HCT116 (cell line): Measurements from ENCODE around the gene EPHB2. TPM values are rescaled to one million over a fixed set of nuclear protein-coding genes. Genes with fewer than 3 reads are reported as not detected.

Experiments
- ATAC-seq: fragments of 200-7000 bp; cut with Tn5 transposase; 2 replicates; pipeline ENCODE4 v1.9.1; 2020; ENCODE audit warnings: mild to moderate bottlenecking, moderate library complexity
- BruUV-seq: library from RNA; stranded (reverse); fragments of 400-500 nt; replicated peaks from 2 replicates; lab custom pipeline; 2021; lab: Mats Ljungman, UMichigan
- CTCF ChIA-PET: fragments of 300-600 bp; sonication (Branson Sonifier 250); formaldehyde crosslinking; loops from one replicate; lab custom pipeline; 2021; ENCODE audit warnings: antibody characterized with exemption; lab: Charles Lee
- POLR2A ChIA-PET: fragments of 300-600, 350-600 bp; sonication (Branson Sonifier 250); formaldehyde crosslinking; loops from one replicate; lab custom pipeline; 2021; ENCODE audit warnings: antibody characterized with exemption; lab: Charles Lee
- RAD21 ChIA-PET, 2 experiments: fragments of 300-600 bp; sonication (Branson Sonifier 250); formaldehyde crosslinking; loops; one replicate each; lab custom pipeline; 2023; ENCODE audit warnings: low total read pairs in 2 of 2; ENCODE audit not compliant: uncharacterized antibody in 2 of 2, unreplicated experiment in 2 of 2, low non-redundant PET in 1 of 2; lab: Charles Lee
- DNase-seq: peaks from one replicate; pipeline ENCODE4 v3.0.0-alpha.2; 2010; ENCODE audit warnings: low read depth, low spot score
- H2AFZ ChIP-seq: fragments of 200-600 bp; shearing (Covaris generic), sonication (generic); 2 replicates; pipeline ENCODE4 v1.6.1; 2017; ENCODE audit warnings: low read depth, mixed run types, mixed read lengths, antibody characterized with exemption, low read length; ENCODE audit not compliant: poor library complexity, severe bottlenecking
- H3K27ac ChIP-seq: 2 replicates; pipeline ENCODE4 v1.5.1; 2012; ENCODE audit warnings: low read depth, low read length
- H3K27me3 ChIP-seq: fragments of 200-600 bp; sonication (generic); 2 replicates; pipeline ENCODE4 v1.6.1; 2016; ENCODE audit warnings: mixed run types, low read length, mixed read lengths; ENCODE audit not compliant: insufficient read depth
- H3K36me3 ChIP-seq, 2 experiments: fragments of 200-500 bp in 1 of 2; fragments of 200-600 bp in 1 of 2; sonication (Bioruptor generic) in 1 of 2; sonication (generic) in 1 of 2; 2 replicates each; pipeline versions ENCODE4 v1.5.1 to v1.6.1; 2014 to 2016; ENCODE audit warnings: low read length in 2 of 2, inconsistent platforms in 1 of 2, mixed read lengths in 1 of 2, mixed run types in 1 of 2; ENCODE audit not compliant: insufficient read depth in 2 of 2, control insufficient read depth in 1 of 2
- H3K4me1 ChIP-seq, 2 experiments: fragments of 200-600 bp in 1 of 2; sonication (generic) in 1 of 2; 2 replicates each; pipeline versions ENCODE4 v1.5.1 to v1.6.1; 2012 to 2017; ENCODE audit warnings: low read length in 2 of 2, inconsistent platforms in 1 of 2, mild to moderate bottlenecking in 1 of 2, mixed read lengths in 1 of 2, mixed run types in 1 of 2, moderate library complexity in 1 of 2; ENCODE audit not compliant: insufficient read depth in 2 of 2, control insufficient read depth in 1 of 2
- H3K4me2 ChIP-seq: fragments of 200-600 bp; sonication (generic); 2 replicates; pipeline ENCODE4 v1.6.1; 2017; ENCODE audit warnings: mixed run types, low read length, mixed read lengths
- H3K4me3 ChIP-seq, 2 experiments: fragments of 200-600 bp in 1 of 2; sonication (generic) in 1 of 2; replicated peaks in 1 of 2; 2 replicates each; pipeline ENCODE4 v1.5.1; 2011 to 2016; ENCODE audit warnings: low read length in 2 of 2, control low read depth in 1 of 2, low read depth in 1 of 2, mild to moderate bottlenecking in 1 of 2, mixed read lengths in 1 of 2, mixed run types in 1 of 2
- H3K79me2 ChIP-seq: fragments of 200-600 bp; sonication (generic); 2 replicates; pipeline ENCODE4 v1.6.1; 2017; ENCODE audit warnings: mild to moderate bottlenecking, mixed run types, low read length, moderate library complexity, mixed read lengths; ENCODE audit not compliant: insufficient read depth
- H3K9ac ChIP-seq: fragments of 200-600 bp; sonication (generic); 2 replicates; pipeline ENCODE4 v1.6.1; 2016; ENCODE audit warnings: low read length, mixed read lengths
- H3K9me2 ChIP-seq: fragments of 200-600 bp; sonication (generic), shearing (Covaris generic); 2 replicates; pipeline ENCODE4 v1.6.1; 2017; ENCODE audit warnings: mixed run types, mild to moderate bottlenecking, moderate library complexity; ENCODE audit not compliant: insufficient read depth
- H3K9me3 ChIP-seq, 2 experiments: fragments of 200-500 bp in 1 of 2; fragments of 200-600 bp in 1 of 2; sonication (Bioruptor generic) in 1 of 2; sonication (generic) in 1 of 2; 2 replicates each; pipeline ENCODE4 v1.6.1; 2014 to 2017; ENCODE audit warnings: low read length in 2 of 2, mixed read lengths in 2 of 2, inconsistent platforms in 1 of 2, low read depth in 1 of 2, mild to moderate bottlenecking in 1 of 2, mixed run types in 1 of 2, moderate library complexity in 1 of 2; ENCODE audit not compliant: control insufficient read depth in 1 of 2, insufficient read depth in 1 of 2
- H4K20me1 ChIP-seq: fragments of 200-600 bp; sonication (generic), shearing (Covaris generic); 2 replicates; pipeline ENCODE4 v1.6.1; 2017; ENCODE audit warnings: mixed run types, mild to moderate bottlenecking, moderate library complexity; ENCODE audit not compliant: insufficient read depth
- ELF1 ChIP-seq: IDR thresholded peaks from 2 replicates; pipeline ENCODE4 v1.6.1; 2012; ENCODE audit warnings: low read depth, borderline replicate concordance
- EZH2 ChIP-seq: fragments of 200-600 bp; sonication (generic); IDR thresholded peaks from 2 replicates; pipeline ENCODE4 v1.6.1; 2017; ENCODE audit warnings: antibody characterized with exemption, mixed run types
- EZH2phosphoT487 ChIP-seq: fragments of 200-600 bp; IDR thresholded peaks from 2 replicates; pipeline ENCODE4 v1.6.1; 2018; ENCODE audit warnings: antibody characterized with exemption, borderline replicate concordance
- FOSL1 ChIP-seq: IDR thresholded peaks from 2 replicates; pipeline ENCODE4 v1.6.1; 2012; ENCODE audit warnings: low read depth
- POLR2A ChIP-seq: IDR thresholded peaks from 2 replicates; pipeline ENCODE4 v1.7.0; 2011; ENCODE audit warnings: borderline replicate concordance; ENCODE audit not compliant: insufficient read depth, insufficient read length; ENCODE audit errors: extremely low read depth
- POLR2AphosphoS5 ChIP-seq: IDR thresholded peaks from 2 replicates; pipeline ENCODE4 v1.6.1; 2011; ENCODE audit warnings: mild to moderate bottlenecking, low read depth, low read length, moderate library complexity
- REST ChIP-seq: IDR thresholded peaks from 2 replicates; pipeline ENCODE4 v1.6.1; 2012; ENCODE audit warnings: low read depth
- SP1 ChIP-seq: IDR thresholded peaks from 2 replicates; pipeline ENCODE4 v1.6.1; 2012; ENCODE audit warnings: low read depth
- SRF ChIP-seq: IDR thresholded peaks from 2 replicates; pipeline ENCODE4 v1.6.1; 2012; ENCODE audit warnings: low read depth
- YY1 ChIP-seq: IDR thresholded peaks from 2 replicates; pipeline ENCODE4 v1.6.1; 2011; ENCODE audit warnings: low read length, low read depth, moderate library complexity, mild to moderate bottlenecking; ENCODE audit not compliant: insufficient replicate concordance; ENCODE audit errors: extremely low read depth
- intact Hi-C: fragments of 100-400 bp; cut with micrococcal nuclease; formaldehyde crosslinking; loops from 2 replicates; pipeline ENCODE4 v1.10.0; 2022
- total RNA-seq: library from RNA; stranded (reverse); gene quantifications from one replicate; pipeline ENCODE4 v1.2.1, GENCODE V29; 2021; ENCODE audit not compliant: unreplicated experiment
- TF ChIP-seq, protein P1 (sequence below): IDR thresholded peaks from 2 replicates; pipeline ENCODE4 v1.6.1; 2012
- TF ChIP-seq, protein P2 (sequence below): IDR thresholded peaks from 2 replicates; pipeline ENCODE4 v1.6.1; 2011; ENCODE audit warnings: mild to moderate bottlenecking, low read length, moderate library complexity; ENCODE audit not compliant: insufficient replicate concordance; ENCODE audit errors: extremely low read depth
- TF ChIP-seq, protein P3 (sequence below), 3 experiments: fragments of 200-600 bp in 1 of 3; sonication (generic) in 1 of 3; IDR thresholded peaks in 2 of 3; conservative IDR thresholded peaks in 1 of 3; 2 replicates each; pipeline ENCODE4 v1.5.1; 2012 to 2017; ENCODE audit warnings: low read depth in 2 of 3, low read length in 2 of 3, antibody characterized with exemption in 1 of 3, borderline replicate concordance in 1 of 3, control low read depth in 1 of 3, mild to moderate bottlenecking in 1 of 3, mixed read lengths in 1 of 3, mixed run types in 1 of 3, moderate library complexity in 1 of 3; ENCODE audit not compliant: insufficient read depth in 1 of 3

Gene EPHB2
- total RNA-seq, 1 experiment from 2014 or later, result 19.5 TPM

- POLR2A ChIA-PET, result no interaction called here
Measured at GRCh38 chr1:22922640-22923039, 212.0 kb downstream of the EPHB2 start.

More at GRCh38 chr1:22922640-22923039, 212.0 kb downstream of the EPHB2 start:
- BruUV-seq, result no TSS peak
- ChIA-PET RAD21 (no interaction called here), CTCF (interaction anchor here (2.2 kb wide), 1 partner anchor 218 kb away, joined by 7 read pairs; no protein-coding TSS in a partner anchor)
- no peak overlapping the region for H3K9ac ChIP-seq
- ATAC-seq (no peak), DNase-seq (no peak)
- no peaks in the 10 kb centered on the region for H3K27me3 ChIP-seq
- no peak overlapping the region for H3K4me2 ChIP-seq
- no peaks in the 10 kb centered on the region for H3K9me3 ChIP-seq
- H3K4me3 ChIP-seq, result no peak overlapping the region
- no peaks in the 10 kb centered on the region for H4K20me1 ChIP-seq
- H3K79me2 ChIP-seq, result no peaks in the 10 kb centered on the region
- H2AFZ ChIP-seq, result no peak overlapping the region
- intact Hi-C loops, result no loop called here
- no peak for TF ChIP-seq SP1
- no peak for TF ChIP-seq EZH2
- TF ChIP-seq, protein P1, sequence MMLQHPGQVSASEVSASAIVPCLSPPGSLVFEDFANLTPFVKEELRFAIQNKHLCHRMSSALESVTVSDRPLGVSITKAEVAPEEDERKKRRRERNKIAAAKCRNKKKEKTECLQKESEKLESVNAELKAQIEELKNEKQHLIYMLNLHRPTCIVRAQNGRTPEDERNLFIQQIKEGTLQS, result no peak
- no peak for TF ChIP-seq REST
- TF ChIP-seq POLR2A, result no peak
- TF ChIP-seq, protein P2, sequence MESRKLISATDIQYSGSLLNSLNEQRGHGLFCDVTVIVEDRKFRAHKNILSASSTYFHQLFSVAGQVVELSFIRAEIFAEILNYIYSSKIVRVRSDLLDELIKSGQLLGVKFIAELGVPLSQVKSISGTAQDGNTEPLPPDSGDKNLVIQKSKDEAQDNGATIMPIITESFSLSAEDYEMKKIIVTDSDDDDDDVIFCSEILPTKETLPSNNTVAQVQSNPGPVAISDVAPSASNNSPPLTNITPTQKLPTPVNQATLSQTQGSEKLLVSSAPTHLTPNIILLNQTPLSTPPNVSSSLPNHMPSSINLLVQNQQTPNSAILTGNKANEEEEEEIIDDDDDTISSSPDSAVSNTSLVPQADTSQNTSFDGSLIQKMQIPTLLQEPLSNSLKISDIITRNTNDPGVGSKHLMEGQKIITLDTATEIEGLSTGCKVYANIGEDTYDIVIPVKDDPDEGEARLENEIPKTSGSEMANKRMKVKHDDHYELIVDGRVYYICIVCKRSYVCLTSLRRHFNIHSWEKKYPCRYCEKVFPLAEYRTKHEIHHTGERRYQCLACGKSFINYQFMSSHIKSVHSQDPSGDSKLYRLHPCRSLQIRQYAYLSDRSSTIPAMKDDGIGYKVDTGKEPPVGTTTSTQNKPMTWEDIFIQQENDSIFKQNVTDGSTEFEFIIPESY, result no peak
- TF ChIP-seq EZH2phosphoT487, result no peak
- TF ChIP-seq ELF1, result no peak
- no peak for TF ChIP-seq YY1
- TF ChIP-seq, protein P3, sequence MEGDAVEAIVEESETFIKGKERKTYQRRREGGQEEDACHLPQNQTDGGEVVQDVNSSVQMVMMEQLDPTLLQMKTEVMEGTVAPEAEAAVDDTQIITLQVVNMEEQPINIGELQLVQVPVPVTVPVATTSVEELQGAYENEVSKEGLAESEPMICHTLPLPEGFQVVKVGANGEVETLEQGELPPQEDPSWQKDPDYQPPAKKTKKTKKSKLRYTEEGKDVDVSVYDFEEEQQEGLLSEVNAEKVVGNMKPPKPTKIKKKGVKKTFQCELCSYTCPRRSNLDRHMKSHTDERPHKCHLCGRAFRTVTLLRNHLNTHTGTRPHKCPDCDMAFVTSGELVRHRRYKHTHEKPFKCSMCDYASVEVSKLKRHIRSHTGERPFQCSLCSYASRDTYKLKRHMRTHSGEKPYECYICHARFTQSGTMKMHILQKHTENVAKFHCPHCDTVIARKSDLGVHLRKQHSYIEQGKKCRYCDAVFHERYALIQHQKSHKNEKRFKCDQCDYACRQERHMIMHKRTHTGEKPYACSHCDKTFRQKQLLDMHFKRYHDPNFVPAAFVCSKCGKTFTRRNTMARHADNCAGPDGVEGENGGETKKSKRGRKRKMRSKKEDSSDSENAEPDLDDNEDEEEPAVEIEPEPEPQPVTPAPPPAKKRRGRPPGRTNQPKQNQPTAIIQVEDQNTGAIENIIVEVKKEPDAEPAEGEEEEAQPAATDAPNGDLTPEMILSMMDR (IDR thresholded peaks at IDR 0.05 in 2 of 3, conservative IDR thresholded peaks at IDR 0.05 in 1 of 3; ENCODE audit: borderline replicate concordance in 1 of 3, insufficient read depth in 1 of 3, low read depth in 2 of 3, low read length in 2 of 3), result no peak
- TF ChIP-seq SRF, result no peak
- no peak for TF ChIP-seq FOSL1
- TF ChIP-seq POLR2AphosphoS5, result no peak
- H3K36me3 ChIP-seq, result no peaks in the 10 kb centered on the region
- H3K27ac ChIP-seq, result no peak overlapping the region
- H3K9me2 ChIP-seq, result no peaks in the 10 kb centered on the region
- no peaks in the 10 kb centered on the region for H3K4me1 ChIP-seq
